ENCODE results near the gene TMEM185B. TPM values are rescaled to one million over a fixed set of nuclear protein-coding genes. Genes with fewer than 3 reads are reported as not detected.
A peak's percentile ranks its signal among the peaks of the same experiment; 100 is the strongest.
"Not testable (repeated sequence)": the region's sequence is repeated elsewhere in the genome, so short reads cannot be mapped to it uniquely, and the experiment has no call there.

TMEM185B gene
- total RNA-seq, 1 donor from 2014 or later = 27.1 TPM

DNA sequence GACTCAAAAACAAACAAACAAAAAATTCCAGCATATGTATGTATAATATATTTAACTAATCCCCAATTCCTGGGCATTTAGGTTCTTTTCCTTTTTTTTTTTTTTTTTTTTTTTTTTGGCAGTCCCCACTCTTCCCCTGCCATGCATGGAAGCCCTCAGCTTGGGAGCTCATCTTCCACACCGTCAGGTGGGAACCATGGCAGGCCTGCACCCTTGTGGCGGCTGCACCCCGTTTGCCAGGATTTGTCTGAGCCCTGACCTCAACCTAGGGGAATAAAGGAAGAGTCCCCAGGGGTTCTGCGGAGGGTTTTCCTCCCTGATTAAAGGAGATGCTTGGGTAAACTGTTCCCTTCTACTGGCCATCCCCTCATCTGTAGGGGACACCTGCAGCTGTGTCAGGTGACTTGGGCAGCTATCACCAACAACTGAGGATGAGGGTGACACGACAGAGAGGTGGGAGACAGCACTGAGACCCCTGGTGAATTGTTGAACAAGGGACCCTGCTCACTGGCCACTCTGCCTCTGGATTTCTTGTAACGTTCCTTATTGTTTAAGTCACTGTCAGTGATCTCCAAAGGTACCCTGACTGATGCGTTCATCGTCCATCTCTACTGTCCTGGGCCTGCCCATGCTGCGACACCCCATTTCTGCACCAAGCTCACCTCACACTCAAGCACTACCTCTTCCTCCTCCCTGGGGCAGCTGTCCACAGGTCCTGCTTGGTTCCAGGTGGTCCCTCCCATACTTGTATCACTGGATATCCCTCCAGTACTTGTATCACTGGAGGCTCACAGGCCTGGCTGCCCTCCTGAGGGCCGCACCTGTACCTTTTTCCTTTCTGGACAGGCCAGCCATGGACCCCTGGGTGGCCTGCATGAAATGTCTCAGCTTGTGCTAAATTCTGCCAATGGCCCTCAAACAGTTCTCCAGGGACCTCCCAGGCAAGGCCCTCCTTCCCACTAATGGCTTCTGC lies 14.5 kb downstream of the TMEM185B start:
- DNase-seq (ENCODE audit: low read depth) = no peak

DNA sequence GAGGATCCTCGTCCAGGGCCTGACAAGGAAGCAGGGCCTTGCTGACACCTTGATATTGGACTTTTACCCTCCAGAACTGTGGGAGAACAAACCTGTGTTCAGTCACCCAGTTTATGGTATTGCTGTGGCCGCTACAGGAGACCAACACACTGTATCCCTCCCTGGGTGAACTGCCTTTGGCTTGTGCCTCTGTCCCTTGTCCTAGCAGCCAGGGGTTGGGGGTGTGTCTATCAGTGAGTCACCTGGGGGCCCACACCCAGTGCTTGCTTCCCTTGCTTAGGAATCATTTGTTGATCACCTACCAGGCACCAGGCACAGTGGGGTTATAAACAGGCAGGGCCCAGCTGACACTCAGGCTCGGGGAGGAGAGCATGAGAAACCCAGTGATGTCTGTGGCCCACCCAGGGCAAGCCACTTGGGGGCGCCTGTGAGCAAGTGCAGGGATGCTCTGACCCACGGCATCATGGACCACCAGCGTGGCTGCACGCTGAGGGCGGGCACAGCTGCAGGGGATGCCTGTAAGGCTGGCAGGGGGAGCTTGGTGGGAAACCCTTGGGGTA lies 17.1 kb downstream of the TMEM185B start:
- DNase-seq (ENCODE audit: low read depth) = no peak

DNA sequence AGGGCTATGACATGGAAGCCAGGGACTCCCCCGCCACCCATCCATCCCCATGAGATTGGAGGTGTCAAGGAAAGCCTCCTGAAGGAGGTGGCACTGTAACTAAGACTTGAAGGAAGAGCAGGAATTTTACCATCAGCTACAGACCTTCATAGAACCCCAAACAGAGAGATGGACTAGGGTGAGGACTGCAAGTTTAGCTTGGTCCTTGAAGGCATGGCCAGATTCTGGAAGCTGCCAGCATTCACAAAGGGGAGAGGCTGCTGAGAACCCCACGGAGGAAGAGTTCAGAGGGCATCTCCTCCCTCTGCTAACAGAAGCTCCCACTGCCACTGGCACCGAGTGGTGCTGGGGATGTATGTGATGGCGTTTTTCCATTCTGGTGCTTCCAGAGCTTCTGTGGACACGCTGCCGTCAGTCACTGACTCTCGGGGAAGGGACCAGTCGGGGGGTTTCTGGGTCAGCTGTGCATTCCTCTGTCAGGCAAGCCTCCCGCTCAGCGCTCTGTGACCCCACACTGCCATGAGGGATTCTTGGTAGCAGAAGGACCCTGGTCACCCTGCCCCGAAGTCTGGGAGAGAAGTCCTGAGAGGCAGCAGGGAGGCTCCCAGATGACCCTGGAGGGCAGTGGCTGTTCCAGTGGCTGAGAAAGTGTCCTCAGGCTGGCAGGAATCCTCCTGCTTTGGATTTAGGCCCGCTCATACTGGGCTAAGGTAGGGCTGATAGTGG lies 18.1 kb downstream of the TMEM185B start:
- DNase-seq (ENCODE audit: low read depth) = no peak

DNA sequence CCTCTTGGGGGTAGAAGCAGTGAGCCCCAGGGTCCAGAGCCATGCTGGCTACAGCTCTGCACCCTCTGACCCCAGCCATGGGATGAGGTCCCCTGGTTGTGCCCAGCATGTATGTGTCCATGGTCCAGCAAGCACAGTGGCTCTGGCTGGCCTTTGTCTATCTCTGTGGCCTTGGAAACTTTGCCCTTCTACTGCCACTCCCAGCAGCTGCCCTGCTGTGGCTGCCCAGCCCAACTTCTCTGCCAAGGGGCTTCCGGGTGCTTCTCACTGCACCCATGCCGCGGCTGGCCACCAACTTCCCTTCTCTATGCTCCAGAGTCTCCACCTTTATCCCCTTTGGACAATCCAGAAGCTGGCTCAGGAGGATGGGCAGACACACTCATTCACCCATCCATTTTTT lies 18.8 kb downstream of the TMEM185B start:
- peak; percentile 41 for DNase-seq (ENCODE audit: low read depth)

DNA sequence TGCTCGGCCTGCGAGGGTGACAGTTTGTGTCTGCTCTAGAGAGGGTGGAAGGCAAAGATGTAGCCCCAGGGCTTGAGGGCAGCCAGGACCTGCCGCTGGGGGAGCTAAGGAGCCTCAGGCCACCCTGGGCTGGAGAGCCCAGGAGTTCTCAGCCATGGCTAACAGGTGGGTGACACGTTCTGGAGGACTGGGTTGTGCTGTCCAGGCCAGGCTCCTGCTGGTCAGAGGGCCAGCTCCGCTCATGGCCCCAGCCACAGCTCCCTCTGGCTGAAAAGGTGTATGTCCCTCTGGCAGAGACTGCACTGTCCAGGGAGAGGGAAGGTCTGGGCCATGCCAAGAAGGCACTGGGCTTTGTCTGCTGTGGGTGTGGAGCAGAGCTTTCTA lies 19.2 kb downstream of the TMEM185B start:
- no peak for DNase-seq (ENCODE audit: low read depth)

DNA sequence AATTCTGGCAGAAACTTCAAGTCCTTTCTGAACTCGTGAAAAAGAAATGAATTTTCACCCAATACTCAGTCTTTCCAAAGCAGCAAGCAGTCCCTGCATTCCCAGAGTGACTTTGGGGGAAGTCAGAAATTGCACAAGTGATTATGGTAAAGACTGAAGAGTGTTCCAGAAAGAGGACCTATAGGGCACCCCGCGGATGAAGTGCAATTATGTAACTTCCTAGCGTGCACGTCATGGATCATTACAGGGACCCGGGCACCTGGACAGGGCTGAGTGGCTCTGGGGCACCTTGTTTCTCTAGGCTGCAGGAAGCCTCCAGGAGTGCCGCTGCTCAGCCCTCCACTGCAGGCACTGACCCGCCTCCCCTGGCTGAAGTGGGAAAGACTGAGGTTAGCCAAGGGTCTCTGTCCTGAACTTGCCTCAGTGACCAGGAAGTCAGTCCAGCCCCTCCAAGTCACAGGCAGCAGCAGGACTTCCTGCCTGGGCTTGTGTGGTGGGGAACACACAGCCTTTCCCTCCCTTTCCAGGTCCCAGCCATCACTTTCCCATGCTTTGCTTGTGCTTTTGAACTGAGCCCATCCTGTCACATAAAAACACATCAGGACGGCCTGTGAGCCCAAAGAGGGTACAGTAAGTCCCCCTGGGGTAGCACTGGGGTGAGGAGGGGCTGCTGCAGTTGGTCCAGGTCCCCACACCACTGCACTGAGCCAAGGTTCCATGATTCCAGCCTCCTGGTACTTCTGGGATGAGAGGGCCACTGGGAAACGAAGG lies 19.8 kb downstream of the TMEM185B start:
- no peak for DNase-seq (ENCODE audit: low read depth)

DNA sequence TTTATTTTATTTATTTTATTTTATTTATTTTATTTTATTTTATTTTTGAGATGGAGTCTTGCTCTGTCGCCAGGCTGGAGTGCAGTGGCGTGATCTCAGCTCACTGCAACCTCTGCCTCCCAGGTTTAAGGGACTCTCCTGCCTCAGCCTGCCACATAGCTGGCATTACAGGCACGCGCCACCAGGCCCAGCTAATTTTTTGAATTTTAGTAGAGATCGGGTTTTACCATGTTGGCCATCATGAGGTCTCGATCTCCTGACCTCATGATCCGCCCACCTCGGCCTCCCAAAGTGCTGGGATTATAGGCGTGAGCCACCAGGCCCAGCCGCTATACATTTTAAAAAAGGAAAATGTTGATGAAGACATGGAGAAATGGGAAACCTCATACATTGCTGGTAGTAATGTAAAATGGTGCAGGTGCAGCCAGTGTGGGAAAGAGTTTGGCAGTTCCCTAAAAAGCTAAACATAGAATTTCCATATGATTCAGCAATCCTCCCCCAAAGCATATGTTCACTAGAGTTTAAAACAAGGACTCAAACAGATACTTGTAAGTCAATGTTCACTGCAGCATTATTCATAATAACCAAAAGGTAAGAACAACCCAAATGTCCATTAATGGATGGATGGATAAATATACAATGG lies 23.3 kb downstream of the TMEM185B start:
- DNase-seq (ENCODE audit: low read depth) = not testable (repeated sequence)

DNA sequence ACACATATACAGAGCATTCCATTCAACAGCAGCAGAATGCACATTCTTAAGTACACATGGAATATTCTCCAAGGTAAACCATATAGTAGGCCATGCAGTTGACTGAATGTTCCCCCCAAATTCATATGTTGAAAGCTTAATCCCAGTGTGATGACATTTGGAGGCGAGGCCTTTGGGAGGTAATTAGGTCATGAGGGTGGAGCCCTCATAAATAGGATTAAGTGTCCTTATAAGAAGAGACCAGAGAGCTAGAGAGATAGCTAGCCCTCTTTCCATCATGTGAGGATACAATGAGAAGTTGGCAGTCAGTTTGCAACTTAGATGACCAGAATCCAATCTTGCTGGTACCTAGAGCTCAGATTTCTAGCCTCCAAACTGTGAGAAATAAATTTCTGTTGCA lies 27.6 kb downstream of the TMEM185B start:
- no peak for DNase-seq (ENCODE audit: low read depth)

DNA sequence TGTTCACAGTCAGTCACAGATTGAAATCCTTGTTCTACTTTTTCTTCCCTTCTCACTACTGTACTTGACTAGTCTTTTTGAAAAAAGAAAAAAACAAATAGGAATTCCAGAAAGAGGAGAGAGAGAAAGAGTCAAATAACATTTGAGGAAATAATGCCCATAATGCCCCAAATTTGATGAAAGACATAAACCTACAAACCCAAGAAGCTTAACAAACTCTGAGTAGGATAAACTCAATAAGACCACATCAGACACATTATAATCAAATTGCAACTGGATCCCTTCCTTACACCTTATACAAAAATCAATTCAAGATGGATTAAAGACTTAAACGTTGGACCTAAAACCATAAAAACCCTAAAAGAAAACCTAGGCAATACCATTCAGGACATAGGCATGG lies 30.9 kb downstream of the TMEM185B start:
- no peak for DNase-seq (ENCODE audit: low read depth)

DNA sequence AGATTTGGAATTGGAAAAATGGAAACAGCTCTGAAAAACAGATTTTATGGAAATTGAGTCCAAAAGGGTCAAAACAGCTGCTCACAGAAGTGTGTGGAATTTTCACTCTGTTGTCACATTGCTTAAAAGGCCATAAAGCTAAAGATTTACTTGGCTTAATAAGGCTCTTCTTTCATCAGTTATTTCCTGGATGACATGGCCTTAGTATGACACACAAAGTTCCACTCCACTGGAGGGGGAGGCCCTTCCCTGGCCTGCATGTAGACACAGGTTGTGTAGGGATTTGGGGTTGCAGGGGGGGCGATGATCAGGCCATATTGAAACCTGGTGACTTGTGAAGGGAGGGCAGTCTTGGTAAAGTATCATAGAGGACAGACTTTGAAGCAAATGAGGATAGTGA lies 34.0 kb downstream of the TMEM185B start:
- DNase-seq (ENCODE audit: low read depth) = no peak

DNA sequence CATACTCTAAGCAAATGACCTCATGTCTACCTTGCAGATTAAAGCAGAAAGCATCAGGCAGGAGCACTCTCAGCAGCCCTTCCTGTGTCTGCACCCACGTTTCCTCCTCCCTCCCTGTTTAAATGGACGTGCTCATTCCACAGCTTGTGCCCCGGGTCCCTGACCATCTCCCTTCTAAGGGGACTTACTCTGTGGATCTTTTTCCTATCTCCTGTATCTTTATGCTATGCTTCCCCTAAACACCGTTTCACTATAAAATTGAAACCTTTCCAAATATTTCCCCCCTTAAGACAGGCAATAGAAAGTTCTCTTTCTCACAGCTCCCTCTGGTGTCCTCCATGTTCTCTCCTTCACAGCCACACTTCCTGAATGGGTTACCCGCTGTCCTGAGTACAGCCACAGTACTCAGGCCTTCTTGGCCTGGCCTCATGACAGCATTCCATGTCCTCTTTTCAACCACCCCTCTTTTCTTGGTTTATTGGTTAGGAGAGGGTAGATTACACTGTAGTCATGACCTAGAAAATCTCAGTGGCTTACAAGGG lies 41.1 kb downstream of the TMEM185B start:
- no peak for DNase-seq (ENCODE audit: low read depth)

DNA sequence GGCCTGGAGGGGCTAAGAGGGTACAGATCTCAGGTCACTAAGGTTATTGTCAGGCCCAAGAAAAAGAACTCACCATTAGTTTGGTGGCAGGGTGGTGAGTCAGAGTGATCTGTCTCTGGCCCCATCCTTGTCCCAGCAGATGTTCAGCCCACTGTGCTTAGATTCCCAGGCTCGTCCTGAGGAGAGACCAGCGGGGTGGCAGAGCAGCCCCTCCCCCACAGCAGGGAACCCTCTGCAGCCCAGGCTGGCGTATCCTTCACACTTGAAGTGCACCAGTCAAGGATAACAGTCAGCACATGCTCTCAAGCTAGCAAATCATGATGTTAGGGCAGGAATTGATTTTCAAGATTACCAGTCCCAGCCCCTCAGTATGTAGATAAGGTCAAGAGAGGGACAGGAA lies 43.1 kb downstream of the TMEM185B start:
- no peak for DNase-seq (ENCODE audit: low read depth)

DNA sequence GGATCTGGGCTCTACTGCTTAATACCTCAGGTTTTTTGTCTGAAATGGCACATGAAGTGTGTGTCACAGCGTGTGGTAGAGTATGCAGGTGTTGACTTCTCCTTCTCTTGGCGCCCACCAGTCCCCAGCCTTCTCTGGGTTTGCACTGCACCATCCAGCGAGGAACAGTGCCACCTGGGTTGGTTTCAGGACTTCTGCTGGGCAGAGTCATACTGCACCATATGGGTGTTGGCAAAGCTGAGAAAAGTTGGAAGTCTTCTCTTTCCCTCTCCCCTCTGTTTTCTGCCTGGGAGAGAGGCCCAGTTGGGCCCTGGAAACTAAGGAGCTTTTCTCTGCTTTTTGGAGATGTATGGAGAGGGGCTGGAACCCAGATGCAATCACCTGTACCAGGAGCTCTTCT lies 43.8 kb downstream of the TMEM185B start:
- DNase-seq (ENCODE audit: low read depth) = no peak

DNA sequence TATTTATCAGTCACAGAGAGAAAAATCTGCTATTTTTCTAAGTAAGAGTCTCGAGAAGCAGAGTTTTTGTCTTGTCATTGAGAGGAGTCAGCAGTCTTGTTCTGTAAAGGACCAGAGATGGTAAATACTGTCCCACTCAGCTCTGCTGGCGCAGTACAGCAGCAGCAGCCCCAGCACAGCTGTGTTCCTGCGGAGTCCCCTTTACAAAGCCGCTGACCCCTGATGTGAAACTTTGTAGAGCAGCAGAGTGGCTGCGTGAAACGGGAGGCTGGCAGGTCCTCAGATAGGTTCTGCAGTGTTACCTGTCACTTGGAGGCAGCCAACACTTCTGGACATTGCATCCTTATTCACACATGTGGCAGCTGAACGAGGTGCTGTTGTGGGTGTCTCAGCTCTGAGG lies 45.2 kb downstream of the TMEM185B start:
- DNase-seq (ENCODE audit: low read depth) = no peak

DNA sequence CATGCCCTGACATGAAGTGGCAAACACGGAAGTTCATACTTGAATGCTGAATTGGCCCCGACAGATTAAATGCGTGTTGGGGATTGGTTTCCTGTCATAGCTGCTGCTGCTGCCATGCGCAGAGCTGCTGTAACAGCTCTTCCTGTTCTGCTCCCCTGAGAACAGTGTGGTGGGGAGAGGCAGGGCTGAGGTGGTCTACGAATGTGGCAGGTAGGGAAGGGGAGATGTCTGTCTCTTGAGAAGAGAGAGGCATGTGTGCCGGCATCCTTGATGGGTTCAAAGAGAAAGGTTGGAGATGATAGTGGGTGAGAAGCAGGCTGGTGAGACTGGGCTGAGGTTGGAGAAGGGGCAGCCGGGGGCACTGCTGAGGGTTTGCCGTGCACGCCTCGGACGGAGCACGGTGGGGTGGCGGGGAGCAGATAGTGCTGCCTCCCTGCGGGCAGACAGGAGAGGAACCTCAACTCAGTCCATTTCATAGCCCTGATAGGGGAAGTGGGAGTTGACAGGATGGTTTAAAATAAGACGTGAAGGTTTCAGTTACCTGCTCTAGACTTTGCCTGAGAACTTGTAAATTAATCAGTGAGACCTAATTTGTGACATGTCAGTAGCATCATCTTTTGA lies 46.1 kb downstream of the TMEM185B start:
- no peak for DNase-seq (ENCODE audit: low read depth)

DNA sequence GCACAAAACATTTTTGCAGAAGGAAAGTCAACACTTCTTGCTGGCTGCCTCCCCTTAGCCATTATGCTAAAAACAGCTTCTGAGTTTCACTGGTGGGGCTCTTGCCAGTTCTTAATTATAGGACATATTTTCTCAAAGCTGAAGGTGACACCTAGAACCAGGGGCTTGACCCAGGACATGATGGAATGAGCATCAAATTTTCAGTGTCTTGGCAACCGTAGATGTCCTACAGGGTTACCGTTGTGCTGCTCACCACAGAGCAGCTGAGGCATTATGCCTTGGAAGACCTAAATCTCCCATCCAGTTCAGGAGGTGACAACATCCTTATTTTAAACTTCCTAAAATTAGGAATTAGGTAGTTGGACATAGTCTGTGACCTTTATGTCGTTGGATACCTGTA lies 46.7 kb downstream of the TMEM185B start:
- peak; percentile 31 for DNase-seq (ENCODE audit: low read depth)

DNA sequence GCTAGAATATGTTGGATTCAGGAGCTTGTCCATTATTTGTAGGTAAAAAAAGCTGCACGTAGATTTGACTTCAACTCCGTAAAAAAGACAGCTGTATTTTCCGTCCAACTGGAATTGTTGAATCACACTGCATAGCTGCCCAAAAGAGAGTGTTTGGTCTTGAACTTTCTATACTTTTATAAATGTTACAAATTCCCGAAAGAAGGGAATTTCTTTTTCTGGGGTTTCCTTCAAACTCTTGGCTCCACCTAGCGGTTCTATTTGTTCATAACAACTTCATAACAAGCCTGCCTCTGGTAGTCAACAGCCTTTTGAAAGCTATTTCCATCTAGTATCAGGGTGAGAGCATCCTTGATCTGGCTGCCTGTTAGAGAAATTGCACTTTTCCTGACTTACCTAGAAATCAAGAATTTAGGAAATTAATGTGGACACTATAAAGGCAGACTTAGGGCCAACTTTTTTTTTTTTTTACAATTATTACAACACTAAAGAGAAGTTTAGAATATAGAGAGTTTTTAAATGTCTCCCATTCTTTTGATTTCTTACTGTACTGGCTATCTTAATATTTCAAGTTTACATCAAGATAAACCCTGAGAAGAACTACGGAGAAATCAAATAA lies 48.1 kb downstream of the TMEM185B start:
- DNase-seq (ENCODE audit: low read depth) = peak; percentile 77
